CD4-positive, alpha-beta T cell treated with Interleukin-4 for 4 hours (primary cell): ENCODE data around the gene TINCR.
"Not testable (repeated sequence)": the region's sequence is repeated elsewhere in the genome, so short reads cannot be mapped to it uniquely, and the experiment has no call there.

Source experiments
- DNase-seq: peaks from one replicate; pipeline ENCODE4 v3.0.0-alpha.2; 2020

TINCR gene

DNA sequence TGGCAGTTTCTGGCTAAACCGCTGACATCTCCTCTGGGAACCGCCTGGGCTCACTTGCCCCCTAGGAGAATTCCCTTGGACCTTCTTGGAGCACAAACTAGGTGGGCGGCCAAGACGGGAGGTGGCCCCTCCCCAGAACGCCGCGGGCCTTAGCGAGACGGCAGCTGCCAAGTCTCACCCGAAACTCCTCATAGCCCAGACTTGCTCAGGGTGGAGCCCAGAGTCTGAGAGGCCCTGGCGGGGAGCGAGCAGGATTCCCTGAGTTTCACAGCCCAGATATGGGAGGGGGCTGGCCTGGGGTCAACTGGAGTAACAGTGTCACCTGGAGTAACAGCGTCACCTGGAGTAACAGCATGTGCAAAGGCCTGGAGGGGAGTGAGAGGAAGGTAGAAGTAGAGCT, 10.1 kb downstream of the TINCR start:
- no peak for DNase-seq

DNA sequence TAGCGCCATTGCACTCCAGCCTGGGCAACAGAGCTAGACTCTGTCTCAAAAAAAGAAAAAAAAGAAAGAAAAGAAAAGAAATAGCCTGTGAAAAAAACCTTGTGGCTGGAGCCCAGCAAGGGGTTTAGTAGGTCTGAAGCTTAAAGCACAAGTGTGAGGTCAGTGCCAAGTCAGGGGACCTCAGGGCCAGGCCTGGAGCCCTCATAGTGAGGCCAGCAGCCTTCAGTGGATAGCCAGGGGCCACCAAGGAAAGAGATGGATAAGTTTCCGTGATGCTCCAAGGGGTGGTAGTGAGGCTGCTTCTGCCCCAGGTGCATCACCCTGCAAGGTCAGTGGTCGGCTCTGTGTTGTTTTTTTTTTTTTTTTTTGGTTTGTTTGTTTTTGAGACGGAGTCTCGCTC, 12.9 kb downstream of the TINCR start:
- no peak for DNase-seq

DNA sequence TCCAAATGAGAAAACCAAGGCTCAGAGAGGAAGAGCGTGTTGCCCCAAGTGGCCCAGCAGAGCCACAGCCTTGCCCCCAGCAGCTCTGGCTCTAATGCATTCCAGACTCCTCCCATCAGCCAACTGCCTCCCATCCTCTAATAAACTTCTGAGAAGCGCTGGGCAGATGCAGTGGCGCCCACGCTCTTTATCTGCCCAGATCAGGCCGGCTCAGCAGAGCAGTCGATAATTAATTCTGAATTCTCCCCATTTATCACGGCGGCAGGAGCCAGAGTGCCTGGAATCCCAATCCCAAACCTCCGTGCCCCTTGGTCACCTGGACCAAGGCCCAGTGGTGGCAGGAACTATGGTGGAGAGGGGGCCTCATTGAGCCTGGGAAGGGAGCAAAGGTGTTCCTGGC, 13.9 kb downstream of the TINCR start:
- no peak for DNase-seq

DNA sequence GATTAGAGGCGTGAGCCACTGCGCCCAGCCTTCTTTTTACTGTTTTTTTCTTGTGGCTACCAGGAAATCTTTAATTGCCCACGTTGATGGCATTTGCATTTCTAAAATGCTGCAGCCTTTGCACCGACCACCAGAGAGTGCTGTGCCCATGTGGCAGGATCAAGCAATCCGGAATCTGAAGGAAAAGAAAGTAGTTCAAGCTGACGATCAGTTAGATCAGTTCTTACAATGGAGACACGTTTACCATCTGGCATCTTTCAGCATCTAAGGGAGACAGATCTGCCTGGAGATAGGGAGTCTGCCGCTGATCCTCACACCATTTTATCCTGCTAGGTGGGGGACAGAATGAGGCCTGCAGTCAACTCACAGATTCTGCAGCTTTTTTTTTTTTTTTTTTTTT, 19.9 kb downstream of the TINCR start:
- DNase-seq, result no peak

DNA sequence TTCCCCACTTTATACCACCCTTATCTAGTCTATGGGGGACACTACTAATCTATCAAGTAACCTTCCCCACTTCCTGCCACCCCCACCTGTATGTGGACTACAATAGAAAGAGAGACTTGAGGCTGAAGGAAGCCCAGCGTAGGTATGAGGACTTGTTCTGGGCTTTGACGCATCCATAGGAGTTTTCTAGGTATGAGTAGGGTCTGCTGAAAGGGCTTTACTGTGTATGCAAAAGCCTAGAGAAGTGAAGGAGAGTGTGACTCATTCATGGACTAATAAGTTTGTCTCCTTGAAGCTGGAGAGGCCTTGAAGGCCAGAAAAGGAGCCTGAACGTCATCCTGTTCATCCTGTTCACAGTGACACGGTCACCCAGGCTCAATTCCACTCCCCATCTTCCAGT, 21.8 kb downstream of the TINCR start:
- DNase-seq, result no peak

DNA sequence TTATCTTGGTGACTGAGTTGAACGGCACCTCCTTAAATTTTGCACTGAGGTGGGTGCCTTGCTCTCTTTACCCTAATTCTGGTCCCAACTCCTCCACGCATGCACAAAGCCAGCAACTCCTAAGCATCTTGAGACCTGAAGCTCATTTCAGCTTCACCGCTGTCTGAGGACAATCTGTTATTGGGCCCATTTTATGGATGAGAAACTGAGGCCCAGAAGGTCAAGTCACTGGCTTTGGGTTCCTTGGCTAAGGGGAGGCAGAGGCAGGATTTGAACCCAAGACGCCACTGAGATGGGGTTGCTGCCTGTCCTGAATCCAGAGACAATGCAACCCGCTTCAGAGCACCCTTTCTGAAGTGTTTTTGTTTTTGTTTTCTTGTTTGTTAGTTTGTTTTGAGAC, 22.7 kb downstream of the TINCR start:
- DNase-seq, result no peak

DNA sequence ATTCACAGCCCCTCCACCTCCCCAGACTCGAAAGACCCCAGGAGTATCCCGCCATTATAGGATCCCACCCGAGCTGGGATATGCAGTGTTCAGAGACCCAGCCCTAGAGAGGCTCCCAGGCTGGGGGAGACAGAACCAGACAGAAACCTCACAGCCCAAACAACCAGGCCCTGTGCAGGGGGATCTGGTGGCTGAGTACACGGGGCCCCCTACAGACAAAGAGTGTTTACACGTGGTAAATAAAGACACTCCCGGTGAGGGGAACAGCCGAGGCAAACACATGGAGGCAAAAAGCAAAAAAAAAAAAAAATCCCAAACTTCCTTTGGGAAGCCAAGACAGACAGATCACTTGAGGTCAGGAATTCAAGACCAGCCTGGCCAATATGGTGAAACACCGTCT, 25.1 kb downstream of the TINCR start:
- DNase-seq, result no peak

DNA sequence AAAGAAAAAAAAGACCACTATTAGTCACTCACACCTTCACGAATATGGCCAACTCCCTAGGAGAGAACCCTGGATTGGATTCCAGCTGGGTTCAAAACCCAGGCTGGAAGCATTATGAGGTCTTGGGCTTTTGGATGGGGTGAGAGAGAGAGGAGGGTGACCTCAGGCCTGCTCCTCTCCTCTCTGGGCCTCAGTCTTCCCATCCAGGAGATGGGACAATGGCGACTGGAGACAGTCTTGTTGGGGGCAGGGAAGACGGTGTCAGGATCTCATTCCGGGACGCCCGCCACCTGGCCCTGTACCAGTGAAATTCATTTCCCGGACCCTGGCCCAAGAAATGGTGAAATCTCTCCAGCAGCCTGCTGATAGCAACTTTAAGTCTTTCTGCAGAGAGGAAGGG, 26.3 kb downstream of the TINCR start:
- no peak for DNase-seq

DNA sequence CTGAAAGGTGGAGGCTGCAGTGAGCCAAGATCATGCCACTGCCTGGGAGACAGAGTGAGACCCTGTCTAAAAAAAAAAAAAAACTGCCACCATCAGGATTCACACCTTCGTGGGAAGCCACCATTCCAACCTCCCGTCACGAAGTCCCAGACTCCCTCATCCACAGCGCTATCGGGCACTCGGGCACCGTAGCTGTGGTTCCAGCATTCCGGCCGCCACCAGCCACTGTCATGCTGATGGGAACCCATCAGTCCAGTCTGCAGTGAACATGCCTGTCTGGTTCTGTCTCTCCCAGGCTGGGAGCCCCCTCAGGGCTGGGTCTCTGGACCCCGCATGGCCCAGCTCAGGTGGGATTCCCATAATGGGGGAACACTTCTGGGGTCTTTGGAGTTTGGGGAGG, 27.5 kb downstream of the TINCR start:
- no peak for DNase-seq

DNA sequence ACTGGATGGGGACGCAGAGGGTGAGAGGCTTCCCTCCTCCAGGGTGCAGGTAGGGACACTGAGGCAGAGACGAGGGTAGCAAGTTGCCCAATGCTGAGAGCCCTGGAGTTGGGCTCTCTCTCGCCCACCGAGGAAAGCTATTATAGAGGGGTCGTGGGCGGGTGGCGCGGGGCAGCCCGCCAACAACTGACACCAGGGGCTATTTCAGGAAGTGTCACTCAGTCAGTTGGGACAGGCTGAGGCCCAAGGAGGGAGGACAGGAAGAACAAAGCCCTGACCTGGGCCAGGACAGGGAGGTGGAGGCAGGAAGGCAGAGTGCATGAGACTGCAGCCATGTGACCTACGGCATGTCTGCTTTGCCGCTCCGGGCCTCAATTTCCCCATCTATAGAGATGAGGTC, 29.9 kb downstream of the TINCR start:
- DNase-seq, result no peak

DNA sequence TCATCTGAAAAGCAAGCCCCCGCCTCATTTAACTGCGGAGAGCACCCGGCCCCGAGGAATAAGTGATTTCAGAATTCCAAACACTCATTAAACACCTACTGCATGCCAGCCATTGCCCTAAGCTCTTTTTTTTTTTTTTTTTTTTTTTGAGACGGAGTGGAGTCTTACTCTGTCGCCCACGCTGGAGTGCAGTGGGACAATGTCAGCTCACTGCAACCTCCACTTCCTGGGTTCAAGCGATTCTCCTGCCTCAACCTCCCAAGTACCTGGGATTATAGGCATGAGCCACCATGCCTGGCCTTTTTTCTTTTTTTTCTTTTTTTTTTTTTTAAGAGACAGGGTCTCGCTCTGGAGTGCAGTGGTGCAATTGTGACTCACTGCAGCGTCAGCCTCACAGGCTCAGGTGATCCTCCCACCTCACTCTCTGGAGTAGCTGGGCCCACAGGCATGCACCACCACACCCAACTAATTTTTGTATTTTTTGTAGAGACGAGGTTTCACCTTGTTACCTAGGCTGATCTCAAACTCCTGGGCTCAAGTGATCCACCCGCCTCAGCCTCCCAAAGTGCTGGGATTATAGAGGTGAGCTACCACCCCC, 30.7 kb downstream of the TINCR start:
- DNase-seq, result not testable (repeated sequence)

DNA sequence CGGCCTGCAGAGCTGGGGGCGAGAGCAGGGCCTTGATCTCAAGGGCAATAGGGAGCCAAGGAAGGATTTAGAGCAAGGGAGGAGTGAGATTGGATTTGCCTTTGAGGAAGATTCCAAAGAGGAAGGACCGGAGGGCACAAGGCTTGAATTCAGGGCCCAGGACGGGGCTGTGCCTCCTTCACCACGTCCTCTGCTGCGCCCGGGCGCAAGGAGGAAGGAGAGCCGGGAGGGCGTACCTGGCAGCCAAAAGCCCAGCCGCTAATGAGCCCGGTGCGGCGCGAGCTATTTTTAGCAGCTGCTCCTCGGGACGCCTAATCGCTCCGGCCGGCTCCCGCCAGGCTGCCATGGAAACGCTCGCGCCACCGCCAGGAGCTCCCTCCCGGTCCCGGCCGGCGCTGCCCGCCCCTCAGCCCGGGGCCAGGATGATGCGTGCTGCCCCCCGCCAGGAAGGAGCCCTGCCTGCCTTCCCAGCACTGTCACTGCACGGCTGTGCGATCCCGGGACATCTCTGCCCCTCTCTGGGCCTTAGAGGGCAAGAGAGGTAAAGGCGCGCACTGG, 31.3 kb downstream of the TINCR start:
- DNase-seq, result no peak

DNA sequence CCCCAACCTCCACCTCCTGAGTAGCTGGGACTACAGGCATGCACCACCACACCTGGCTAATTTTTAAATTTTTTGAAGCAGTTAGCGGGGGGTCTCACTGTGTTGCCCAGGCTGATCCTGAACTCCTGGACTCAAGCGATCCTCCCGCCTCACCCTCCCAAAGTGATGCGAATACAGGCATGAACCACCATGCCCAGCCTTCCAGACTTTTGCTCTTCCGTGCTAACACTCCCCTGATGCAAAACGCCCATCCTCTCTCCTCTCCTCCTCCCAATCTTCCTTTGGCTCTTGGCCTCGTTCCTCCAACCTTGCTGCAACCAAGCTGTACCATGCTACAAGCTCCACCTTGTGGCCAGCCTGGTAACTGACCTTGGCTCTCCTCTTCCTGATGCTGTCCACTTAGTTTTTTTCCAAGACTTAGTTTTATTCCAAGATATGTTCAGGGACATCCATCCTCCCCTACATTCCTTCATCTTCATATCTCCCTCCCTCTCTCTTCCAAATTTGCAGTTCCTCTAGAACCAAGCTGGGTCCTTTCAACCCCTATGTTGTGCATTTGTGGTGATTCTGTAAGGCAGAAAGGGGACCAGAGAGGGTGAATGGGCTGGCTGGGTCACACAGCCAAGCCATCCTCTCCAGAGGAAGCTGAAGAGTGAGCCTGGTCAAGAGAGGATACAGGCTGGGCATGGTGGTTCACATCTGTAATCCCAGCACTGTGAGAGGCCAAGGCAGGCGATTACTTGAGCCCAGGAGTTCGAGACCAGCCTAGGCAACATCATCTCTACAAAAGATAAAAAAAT, 32.8 kb downstream of the TINCR start:
- no peak for DNase-seq

DNA sequence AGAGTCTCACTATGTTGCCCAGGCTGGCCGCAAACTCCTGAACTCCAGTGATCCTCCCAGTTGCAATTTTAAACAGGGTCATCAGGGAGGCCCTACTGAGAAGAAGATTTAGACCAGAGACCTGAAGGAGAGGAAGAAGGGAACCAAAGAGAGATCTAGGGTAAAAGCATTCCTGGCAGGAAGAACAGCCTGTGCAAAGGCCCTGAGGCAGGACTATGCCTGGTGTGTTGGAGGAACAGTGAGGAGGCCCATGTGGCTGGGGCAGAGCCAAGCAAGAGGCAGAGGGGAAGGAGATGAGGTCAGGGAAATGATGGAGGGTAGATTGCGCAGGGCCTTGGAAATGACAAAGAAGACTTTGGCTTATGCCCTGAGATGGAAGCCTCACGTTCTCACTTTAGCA, 34.5 kb downstream of the TINCR start:
- no peak for DNase-seq

DNA sequence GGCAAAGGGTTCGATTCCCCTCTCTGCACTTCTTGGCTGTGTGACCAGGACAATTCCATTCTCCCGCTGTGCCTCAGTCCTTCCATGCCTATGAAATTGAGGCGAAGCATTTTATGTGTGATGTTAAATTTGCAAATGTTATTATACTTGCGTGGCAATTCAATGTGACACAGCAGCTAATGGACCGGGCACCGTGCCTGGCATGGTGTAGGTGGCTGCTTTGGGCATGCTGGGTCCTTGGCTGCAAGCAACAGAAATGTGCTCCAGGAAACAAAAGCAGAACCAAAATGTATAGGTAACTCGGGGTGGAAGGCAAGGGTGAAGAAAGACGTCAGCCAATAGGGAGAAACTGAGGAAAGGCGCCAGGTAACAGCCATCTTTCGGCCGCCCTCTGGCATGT, 37.1 kb downstream of the TINCR start:
- no peak for DNase-seq

DNA sequence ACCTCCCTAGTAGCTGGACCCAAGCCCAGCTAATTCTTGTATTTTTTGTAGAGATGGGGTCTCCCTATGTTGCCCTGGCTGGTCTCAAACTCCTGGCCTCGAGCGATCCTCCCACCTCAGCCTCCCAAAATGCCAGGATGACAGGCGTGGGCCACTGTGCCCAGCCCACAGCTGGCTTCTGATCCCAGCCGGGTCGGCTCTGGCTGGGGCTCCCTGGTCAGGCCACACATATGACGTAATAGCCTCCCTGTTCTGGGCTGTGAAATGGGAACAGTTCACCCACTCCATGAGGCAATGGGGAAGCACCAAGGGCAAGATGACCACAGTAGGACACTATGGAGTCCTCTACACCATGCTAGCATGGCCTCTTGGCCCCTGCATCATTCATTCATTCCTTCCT, 41.1 kb downstream of the TINCR start:
- no peak for DNase-seq

DNA sequence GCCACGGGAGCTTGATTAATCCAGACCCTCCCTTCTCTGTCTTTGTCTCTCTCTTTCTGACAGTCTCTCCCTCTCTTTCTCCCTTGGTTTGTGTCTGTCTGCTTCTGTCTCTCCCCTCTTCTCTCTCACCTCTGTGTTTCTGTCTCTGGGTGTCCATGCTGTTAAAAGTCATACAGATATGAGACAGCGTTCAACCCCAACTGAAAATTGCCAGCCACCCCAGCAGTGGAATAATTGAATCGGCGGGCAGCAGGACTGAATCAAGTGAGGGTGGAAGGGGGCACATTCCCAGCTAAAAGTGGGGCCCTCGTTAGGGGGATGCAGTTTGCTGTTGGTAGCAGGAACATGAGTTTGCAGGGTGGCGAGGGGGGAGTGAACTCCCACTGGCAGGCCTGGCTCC, 43.7 kb downstream of the TINCR start:
- no peak for DNase-seq

DNA sequence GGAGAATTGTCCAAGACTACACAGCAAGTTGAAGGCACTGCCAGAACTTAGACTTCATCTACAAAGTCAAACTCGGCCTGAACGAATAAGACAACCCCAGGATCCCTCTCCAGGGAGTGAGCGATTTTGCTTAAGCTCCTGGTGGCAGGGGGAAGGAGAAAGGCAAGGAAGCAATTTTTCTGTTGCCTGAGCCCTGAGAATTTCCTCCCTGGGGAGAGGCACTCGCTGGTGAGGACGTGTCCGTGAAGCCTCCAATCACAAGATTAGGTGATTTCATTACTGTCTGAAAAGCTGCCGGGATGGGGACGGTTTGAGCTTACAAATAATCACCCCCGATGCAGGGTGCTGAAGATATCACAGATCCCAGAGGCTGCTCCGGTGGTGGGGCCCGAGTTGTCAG, 45.6 kb downstream of the TINCR start:
- DNase-seq, result no peak

DNA sequence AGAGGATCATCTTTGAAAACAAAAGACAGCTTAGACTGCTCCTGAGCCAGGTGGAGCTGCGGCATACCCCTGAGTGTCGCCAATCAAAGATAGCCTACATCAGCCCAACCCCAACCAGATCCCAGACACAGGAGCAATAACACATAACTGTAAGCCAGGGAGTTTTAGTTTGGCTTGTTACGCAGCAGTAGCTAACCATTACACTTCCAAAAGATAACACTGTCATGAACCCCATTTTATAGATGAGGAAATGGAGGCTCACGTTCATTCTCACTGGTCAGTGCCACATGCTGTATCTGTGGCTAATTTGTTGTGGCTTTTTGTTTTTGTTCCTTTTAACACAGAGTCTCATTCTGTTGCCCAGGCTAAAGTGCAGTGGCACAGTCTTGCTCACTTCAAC, 47.3 kb downstream of the TINCR start:
- DNase-seq, result no peak

DNA sequence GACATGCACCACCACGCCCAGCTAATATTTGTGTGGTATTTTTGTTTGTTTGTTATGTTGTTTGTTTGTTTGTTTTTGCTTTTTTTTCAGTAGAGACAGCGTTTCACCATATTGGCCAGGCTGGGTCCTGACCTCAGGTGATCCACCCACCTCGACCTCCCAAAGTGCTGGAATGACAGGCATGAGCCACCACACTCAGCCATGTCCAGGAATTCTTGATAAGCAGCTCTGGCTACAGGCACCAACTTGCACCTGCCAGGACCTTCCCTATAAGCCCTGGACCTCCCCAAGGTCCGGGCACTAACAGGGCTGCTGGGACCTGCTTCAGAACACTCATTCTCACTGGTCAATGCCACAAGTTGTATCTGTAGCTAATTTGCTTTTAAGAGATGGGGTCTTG, 48.7 kb downstream of the TINCR start:
- DNase-seq, result no peak

DNA sequence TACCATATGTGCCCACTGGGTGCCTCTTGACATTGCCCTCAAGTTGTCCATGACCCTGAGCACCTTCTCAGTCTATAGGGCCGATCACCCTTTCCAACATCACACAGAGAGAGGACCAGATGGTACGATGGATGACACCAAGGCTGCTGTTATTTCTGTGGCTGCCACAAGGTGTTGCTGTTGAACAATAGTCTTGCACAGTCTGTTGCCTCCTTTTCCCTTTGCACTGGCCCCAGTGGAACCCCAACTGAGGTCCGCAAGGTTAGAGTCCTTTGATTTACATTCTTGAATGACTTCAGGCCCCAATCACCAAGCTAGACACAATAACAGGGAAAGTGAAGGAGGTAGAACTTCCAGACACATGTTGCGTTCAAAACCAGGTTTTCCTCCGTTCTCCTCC, 52.0 kb downstream of the TINCR start:
- DNase-seq, result no peak

DNA sequence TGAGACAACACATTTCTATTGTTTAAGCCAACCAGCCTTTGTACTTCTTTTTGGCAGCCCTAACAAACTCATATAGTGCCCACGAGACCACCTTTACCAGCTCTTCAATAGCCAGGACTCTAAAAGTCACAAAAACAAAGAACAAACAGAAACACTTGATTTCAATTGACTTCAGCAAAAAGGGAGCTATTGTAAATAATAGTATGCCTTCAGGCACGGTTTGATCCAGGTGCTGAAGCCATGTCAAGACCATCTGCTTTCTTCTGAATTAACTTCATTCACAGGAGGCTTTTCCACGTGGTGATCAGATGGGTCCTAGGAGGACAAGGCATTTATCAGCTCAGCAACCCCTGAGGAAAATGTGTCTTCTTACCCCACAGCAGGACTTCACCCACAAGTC, 53.8 kb downstream of the TINCR start:
- DNase-seq, result no peak

DNA sequence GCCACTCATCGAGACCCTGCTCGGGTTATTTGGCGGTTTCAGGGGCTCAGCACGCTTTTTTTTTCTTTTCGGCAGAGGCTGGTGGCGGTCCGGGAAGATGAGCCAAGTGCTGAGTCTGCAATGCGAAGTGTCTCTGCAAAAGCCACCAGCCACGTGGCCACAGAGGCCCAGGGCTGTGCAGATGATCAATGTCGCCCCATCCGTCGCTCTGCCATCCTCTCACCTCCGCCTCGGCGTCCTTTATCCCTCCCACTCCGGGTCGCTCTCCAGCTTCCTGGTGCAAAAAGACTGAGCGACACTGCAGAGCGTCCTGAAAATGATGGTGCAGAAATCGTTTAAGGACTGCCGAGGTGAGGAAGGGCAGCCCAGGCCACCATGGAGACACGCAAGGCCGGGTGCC, 55.0 kb downstream of the TINCR start:
- no peak for DNase-seq
